ENCODE data around the gene ZDHHC19.
"Not testable (repeated sequence)": the region's sequence is repeated elsewhere in the genome, so short reads cannot be mapped to it uniquely, and the experiment has no call there.

Gene ZDHHC19

DNA sequence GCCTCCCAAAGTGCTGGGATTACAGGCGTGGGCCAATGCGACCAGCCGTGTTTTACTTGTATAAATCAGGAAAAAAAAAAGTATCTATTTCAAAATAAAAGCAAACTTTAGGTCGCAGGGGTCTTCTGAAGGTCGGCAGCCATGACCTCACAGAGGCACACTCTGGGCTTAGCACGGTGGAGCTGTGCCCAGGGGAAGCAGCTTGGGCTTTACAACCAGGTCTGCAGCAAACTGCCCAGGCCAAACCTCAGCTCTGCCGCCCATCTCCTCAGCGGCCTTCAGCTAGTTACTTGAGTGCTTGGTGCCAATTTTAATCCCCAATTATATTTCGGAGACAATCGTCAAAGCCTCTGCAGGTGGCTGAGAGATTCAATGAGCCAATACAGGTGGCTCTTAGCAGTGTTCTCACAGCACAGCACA is 30.1 kb downstream of the ZDHHC19 start:
- DNase-seq (ENCODE audit: low read depth, low spot score): no peak
- H3K27ac ChIP-seq: no peak overlapping the region

DNA sequence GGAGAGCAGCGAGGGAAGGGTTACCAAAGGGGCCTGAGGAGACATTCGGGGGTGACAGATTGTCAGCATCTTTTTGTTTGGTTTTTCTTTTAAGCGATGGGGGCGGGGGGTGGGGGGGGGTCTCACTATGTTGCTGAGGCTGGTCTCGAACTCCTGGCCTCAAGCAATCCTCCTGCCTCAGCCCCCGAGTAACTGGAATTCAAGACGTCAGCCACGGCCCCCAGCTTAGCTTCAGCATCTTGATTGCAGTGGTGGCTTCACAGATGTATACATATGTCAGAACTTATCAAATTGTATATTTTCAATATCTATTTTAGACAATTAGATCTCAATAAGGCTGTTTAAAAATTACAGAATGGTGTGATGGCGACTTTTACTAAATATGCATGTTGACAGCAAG is 30.9 kb downstream of the ZDHHC19 start:
- no peak for DNase-seq (ENCODE audit: low read depth, low spot score)
- peak overlapping the region; percentile 57 for H3K27ac ChIP-seq

DNA sequence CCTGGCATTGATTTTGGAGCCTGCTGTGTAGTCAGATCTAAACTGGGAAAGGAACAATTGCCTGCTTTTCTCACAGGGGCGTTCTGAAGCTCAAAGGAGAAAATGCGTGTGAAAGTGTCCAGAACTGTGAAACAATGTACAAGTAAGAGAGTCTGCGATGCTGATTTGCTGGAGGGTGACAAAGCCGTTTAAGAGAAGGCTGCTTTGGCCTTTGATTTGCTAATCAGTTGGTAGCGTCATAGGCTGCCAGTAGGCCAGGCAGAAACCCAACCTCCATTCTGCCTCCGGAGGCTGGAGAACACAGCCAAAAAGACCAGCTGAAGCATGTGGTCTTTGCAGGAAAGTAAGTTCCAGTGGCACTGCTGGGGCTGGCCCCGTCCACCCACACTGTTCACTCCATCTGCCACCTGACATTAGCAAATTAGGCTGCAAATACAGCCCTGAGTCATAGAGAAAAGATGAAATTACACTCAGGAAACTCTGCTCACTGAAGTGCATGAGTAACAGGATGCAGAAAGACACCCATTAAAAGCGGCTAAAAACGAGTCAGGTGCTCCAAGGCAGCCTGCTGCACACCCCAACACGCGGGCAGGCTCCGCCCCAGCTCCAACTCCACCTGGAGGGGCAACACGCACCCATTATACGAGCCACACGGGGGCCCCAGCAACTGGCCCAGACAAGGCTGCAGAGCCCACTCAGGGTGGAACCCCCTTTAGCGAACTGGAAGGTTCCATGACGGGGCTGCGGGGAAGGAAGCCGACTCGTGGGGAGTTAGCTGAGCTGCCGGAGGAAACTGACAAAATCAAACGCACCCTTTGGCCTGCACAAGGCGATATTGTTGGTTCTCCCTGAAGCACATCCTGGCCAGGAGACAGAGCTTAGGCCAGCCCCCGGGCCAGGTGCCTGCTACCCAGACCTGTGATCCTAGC is 31.6 kb downstream of the ZDHHC19 start:
- DNase-seq (ENCODE audit: low read depth, low spot score): peak; percentile 67
- peak overlapping the region; percentile 57 for H3K27ac ChIP-seq

DNA sequence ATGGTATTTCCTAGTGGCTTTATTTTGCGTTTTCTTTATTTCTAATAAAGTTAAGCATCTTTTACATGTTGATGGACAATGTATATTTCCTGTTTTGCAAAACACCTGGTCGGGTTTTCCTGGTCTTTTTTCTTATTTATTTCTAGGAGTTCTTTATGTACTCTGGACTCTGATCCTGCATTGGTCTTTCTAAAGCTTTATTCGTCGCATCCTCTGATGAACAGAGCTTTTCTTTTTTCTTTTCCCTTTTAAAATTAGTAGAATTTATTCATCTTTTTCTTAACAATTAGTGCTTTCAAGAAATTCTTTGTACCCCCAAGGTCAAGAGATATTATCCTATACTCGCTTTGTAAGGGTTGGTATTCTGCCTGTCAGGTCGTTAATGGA is 32.2 kb downstream of the ZDHHC19 start:
- DNase-seq (ENCODE audit: low read depth, low spot score): no peak
- peak overlapping the region; percentile 57 for H3K27ac ChIP-seq

DNA sequence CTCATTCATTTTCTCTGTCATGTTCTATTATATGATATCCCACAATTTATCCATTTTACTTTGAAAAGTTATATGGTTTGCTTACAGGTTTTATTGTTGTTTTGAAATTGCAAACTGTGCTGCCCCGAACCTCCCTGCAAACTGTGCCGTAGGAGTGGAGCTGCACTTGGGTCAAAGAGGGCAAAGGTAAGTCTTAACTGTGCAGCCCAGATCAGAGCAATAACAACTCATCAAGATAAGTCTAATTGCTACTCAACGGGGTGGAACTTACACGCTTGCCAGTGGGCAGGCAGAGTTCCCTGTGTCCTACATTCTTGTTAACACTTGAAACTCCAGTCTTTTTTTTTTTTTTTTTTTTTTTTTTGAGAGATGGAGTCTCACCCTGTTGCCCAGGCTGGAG is 33.2 kb downstream of the ZDHHC19 start:
- DNase-seq (ENCODE audit: low read depth, low spot score): no peak
- H3K27ac ChIP-seq: no peak overlapping the region

DNA sequence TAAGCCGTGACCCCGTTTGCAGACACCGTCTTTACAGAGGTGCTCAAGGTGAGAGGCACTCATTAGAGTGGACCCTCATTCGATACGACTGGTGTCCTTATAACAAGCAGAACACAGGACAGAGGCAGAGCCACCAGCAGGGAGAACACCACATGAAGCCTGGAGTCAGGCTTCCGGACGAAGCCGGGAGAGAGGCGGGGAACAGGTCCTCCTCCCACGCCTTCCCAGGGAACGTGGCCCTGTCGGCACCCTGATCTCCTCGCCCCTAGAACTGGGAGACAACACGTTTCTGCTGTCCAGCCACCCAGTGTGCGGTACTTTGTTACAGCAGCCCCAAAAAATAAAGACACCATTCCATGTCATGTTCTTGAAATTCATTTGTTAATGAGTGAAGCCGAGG is 33.6 kb downstream of the ZDHHC19 start:
- no peak for DNase-seq (ENCODE audit: low read depth, low spot score)
- no peak overlapping the region for H3K27ac ChIP-seq

DNA sequence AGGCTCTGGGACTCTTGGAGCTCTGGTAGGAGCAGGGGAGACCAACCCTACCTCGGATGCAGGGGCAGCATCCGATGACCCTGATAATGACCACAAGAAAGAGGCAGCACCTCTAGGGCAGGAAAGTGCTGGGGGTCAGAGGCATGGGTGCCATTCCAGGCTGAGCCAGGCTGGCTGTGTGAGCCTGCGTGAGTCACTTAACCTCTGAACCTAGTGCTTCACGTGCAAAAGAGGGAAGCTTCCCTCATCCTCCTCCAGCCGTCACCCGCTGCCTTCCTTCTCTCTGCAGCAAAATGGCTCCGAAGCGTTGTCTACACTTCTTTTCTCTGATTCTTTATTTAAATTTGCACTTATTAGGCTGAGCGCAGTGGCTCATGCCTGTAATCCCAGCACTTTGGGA is 35.5 kb downstream of the ZDHHC19 start:
- no peak for DNase-seq (ENCODE audit: low read depth, low spot score)
- no peak overlapping the region for H3K27ac ChIP-seq

DNA sequence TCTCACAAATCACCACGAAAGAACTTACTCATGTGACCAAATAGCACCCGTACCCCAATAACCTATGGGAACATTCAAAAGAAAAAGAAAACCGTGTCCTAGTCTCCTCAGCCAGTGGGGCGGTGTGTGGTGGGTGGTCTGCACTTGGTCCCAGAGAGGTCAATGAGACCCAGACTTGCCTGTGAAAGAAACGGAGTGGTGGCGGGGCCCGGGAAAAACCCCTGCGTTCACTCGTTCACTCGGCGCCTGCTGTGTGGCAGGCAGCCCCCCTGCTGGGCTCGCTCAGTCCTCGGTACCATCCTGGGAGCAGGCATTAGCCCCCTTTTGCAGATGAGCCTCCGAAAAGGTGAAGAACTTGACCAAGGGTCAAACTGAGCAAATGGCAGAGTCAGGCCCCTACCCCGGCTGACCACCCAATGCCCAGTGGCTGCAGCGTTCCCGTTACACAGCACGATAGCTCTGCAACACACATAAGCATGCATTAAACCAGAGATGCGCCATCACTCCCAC is 36.0 kb downstream of the ZDHHC19 start:
- no peak overlapping the region for H3K27ac ChIP-seq
- DNase-seq (ENCODE audit: low read depth, low spot score): no peak

DNA sequence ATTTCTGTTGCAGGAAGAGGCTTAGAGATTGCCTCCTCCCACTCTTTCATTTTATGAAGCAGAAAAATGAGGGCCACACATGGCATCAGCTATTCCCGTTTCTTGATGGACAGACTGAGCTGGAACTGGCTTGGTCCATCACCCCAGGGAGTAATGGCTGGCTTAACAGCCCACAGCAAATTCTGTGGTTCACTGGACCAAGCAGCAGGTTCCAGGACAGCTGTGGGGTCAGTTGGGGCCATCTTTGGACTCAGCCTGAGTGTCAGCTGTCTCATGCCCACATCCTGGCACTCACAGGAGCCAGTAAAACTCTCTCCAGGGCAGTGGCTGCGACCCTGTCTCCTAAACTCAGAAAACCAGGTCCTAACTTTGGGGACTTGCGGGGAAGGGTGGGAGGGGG is 36.5 kb downstream of the ZDHHC19 start:
- no peak for DNase-seq (ENCODE audit: low read depth, low spot score)
- H3K27ac ChIP-seq: no peak overlapping the region

DNA sequence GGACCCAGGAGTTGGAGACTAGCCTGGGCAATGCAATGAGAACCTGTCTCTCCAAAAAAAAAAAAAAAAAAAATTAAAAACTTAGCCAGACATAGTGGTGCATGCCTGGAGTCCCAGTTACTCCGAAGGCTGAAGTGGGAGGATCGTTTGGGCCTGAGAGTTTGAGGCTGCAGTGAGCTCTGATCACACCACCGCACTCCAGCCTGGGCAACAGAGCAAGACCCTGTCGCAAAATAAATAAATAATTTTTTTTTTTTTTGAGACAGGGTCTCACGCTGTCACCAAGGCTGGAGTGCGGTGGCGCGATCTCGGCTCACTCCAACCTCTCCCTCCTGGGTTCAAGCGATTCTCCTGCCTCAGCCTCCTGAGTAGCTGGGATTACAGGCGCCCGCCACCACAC is 40.9 kb downstream of the ZDHHC19 start:
- DNase-seq (ENCODE audit: low read depth, low spot score); H3K27ac ChIP-seq: not testable (repeated sequence)

DNA sequence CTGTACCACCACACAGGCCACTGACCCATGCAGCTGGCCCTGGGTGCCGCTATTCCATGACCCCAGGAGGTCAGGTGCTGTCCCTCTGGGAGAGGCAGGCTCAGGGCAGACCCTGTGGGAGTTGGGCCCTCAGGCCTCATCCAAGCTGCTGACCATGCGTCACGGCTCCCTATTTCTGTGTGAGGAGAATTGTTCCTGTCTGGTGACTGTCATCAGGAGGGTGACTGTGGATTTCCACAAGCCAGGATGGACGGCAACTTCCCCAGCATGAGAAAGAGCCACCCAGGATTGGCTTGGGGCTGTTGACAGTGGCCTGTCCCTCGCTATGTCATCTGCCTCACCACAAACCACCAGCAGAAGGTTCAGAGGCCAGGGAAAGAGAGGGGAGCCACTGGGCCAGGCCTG is 41.4 kb downstream of the ZDHHC19 start:
- no peak overlapping the region for H3K27ac ChIP-seq
- no peak for DNase-seq (ENCODE audit: low read depth, low spot score)

DNA sequence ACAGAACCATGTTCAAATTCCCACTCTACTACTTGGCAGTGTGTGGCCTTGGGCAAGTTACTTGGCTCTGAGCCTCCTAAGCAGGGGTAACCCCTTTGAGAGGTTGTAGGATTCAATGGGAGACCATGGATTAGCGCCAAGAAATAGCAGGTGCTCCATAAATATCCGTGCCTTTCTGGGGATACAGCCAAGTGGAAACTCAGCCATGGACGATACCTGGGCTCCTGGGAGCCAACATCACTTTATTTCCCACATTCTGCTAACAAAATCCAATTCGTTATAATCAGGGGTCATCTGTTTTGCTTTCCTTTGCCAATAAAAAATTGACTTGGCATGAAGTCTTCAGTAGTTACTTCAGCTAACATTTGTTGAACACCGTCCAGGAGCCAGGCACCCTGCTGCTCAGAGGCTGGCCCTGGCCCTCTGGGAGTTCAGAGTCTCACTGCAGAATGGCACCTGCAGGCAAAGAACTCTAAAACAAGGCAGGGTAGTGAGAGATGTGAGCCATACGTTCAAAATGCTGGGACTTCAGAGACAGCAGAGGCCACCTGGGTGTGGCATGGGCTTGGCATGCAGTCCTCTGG is 42.3 kb downstream of the ZDHHC19 start:
- no peak for DNase-seq (ENCODE audit: low read depth, low spot score)
- H3K27ac ChIP-seq: no peak overlapping the region

DNA sequence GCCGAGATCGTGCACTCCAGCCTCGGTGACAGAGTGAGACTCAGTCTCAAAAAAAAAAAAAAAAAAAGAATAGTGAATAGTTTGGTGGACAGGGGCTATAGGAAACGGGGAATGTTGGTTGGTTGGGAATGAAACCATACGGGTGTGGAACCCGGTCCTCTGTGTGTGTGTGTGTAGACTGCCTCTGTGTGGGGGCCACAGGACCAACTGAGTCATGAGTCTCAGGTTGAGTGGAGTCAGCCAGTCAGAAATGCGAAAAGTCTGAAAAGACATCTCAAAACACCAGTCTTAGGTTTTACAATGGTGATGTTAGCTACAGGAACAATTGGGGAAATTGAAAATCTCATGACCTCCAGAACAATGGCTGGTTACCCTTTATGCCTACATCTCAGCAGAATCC is 44.5 kb downstream of the ZDHHC19 start:
- DNase-seq (ENCODE audit: low read depth, low spot score): no peak
- no peak overlapping the region for H3K27ac ChIP-seq

DNA sequence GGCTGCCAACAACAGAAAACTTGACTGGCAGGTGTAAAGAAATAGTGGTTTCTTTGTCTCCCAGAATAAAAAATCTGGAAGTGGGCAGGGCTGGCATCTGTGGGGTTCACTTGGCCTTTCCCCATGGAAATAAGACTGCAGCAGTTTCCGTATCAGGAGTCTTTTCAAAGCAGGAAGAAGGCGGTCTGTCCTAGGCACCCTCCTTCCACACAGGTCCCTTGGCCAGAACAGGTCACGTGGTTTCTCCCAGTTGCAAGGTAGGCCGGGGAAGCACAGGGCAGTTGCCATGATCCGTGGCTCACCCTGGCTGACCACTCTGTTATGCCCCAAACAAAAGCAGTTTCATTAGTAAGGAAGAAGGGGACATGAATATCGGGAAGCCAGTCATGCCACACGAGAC is 45.4 kb downstream of the ZDHHC19 start:
- no peak for DNase-seq (ENCODE audit: low read depth, low spot score)
- H3K27ac ChIP-seq: no peak overlapping the region

DNA sequence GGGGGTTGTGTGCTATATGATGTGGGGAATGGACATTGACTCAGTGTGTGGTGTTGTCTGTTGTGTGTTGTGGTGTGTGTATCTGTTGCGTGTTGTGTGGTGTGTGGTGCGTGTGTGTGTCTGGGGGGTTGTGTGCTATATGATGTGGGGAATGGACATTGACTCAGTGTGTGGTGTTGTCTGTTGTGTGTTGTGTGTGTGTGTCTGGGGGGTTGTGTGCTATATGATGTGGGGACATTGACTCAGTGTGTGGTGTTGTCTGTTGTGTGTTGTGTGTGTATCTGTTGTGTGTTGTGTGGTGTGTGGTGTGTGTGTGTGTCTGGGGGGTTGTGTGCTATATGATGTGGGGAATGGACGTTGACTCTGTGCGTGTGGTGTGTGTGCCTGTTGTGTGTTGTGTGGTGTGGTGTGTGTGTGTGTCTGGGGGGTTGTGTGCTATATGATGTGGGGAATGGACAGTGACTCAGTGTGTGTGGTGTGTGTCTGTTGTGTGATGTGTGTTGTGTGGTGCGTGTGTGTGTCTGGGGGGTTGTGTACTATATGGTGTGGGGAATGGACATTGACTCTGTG is 46.1 kb downstream of the ZDHHC19 start:
- H3K27ac ChIP-seq; DNase-seq (ENCODE audit: low read depth, low spot score): not testable (repeated sequence)

DNA sequence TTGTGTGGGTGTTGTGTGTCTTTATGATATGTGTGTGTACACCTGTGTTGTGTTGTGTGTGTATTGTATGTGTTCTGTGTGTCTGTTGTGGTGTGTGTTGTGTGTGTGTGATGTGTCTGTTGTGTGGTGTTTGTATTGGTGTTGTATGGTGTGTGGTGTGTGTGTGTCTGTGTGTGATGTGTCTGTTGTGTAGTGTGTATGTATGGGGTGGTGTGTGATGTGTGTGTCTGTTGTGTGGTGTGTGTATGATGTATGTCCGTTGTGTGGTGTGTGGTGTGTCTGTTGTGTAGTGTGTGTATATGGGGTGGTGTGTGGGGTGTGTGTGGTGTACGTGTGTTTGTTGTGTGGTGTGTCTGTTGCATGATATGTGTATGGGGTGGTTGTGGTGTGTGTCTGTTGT is 46.6 kb downstream of the ZDHHC19 start:
- H3K27ac ChIP-seq: no peak overlapping the region
- DNase-seq (ENCODE audit: low read depth, low spot score): no peak

DNA sequence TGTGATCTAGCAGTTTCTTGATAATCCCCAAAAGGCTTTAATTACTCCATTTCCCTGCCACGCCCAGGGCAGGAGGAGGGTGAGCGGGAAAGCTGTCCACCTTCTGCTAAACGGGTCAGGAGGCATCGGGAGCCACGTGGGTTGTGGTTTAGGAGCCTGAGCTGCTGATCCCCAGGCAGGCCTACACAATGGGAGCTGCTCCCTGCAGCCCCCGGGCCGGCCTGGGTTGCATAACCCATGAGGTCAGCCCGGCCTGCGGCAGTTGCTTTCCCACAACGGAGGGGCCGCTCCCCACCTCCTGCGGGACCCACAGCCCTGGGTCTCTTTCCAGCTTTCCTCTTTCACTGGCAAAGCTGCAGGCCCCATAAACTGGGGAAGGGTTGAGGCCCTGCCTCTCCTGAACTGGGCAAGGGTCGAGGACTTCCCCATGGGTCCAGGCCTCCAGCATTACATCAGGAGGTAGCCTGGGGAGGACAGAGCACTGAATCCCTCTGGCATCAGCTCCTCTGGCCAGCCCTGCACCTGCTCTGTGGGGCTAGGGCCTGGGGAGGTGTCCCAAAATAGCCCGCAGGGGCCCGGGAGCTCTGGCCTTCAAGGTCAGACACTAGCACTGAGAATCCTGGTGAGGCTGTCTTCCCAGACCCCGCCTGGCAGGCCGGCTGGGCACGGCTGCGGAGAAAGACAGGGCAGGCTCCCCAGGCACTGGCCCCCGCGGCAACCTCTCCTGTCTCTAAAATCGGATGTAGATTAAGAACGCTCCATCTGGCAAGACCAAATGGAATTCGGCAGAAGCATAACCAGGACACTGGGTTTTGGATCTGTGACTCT is 47.3 kb downstream of the ZDHHC19 start:
- no peak for DNase-seq (ENCODE audit: low read depth, low spot score)
- no peak overlapping the region for H3K27ac ChIP-seq

DNA sequence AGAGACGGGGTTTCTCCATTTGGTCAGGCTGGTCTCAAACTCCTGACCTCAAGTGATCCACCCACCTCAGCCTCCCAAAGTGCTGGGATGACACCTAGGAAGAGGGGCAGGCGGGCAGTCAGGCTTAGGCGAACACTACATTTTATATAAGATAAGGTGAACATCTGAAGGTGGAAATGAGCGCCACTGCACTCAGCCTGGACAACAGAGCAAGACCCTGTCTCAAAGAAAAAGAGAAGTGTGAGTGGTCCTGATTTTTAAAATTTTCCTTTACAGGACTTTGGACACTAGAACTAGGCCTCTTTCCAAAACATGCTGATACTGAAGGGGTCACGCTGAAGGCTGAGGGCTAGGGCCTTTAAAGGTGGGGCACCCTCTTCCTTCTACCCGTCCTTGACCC is 48.0 kb downstream of the ZDHHC19 start:
- no peak overlapping the region for H3K27ac ChIP-seq
- no peak for DNase-seq (ENCODE audit: low read depth, low spot score)

DNA sequence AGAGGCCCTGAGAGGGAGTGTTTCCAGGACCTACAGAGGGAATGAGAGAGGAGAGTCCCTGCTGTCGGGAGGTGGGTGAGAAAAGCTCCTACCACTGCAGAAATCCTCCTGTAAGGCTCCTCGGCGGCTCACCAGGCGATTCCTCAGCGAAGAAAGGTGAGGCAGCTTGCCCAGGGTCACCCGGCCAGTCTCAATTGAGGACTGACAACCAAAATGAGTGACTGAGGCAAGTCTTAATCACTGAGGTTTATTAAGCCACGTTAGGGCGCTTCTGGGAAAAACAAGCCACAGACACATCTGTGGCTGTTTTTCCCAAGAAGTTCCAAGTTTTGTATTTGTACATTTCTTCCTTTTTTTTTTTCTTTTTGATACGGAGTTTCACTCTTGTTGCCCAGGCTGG is 48.5 kb downstream of the ZDHHC19 start:
- no peak overlapping the region for H3K27ac ChIP-seq
- DNase-seq (ENCODE audit: low read depth, low spot score): no peak
